SU-DHL-6 (cell line): ENCODE measurements around the gene MRPL39.

Experiments used
- H2AFZ ChIP-seq: fragments of 200-600 bp; sonication (generic); 2 replicates; pipeline ENCODE4 v1.6.1; 2014; ENCODE audit warnings: low read depth, mild to moderate bottlenecking, moderate library complexity, mixed read lengths, antibody characterized with exemption, low read length; ENCODE audit not compliant: severe bottlenecking
- H3F3A ChIP-seq: fragments of 200-600 bp; shearing (Covaris generic); 2 replicates; pipeline ENCODE4 v1.6.0; 2016; ENCODE audit warnings: antibody characterized with exemption, mild to moderate bottlenecking; ENCODE audit not compliant: insufficient read depth
- H3K27ac ChIP-seq: fragments of 200-600 bp; sonication (generic); 2 replicates; pipeline ENCODE4 v1.5.1; 2016; ENCODE audit warnings: low read depth, mild to moderate bottlenecking, low read length, moderate library complexity, mixed read lengths
- H3K27me3 ChIP-seq: fragments of 200-600 bp; sonication (generic), shearing (Covaris generic); 2 replicates; pipeline ENCODE4 v1.6.0; 2014; ENCODE audit warnings: mild to moderate bottlenecking, low read length
- H3K36me3 ChIP-seq: fragments of 200-600 bp; sonication (generic); 2 replicates; pipeline ENCODE4 v1.6.1; 2014; ENCODE audit warnings: mild to moderate bottlenecking, low read length, mixed read lengths
- H3K4me2 ChIP-seq: fragments of 300-600, 200-600 bp; shearing (Covaris generic), sonication (generic); 2 replicates; pipeline ENCODE4 v1.6.0; 2014; ENCODE audit warnings: low read length, low read depth, mild to moderate bottlenecking; ENCODE audit not compliant: poor library complexity, severe bottlenecking
- H3K4me3 ChIP-seq: fragments of 200-600 bp; sonication (generic); 2 replicates; pipeline ENCODE4 v1.5.1; 2014; ENCODE audit warnings: antibody characterized with exemption, low read length, mild to moderate bottlenecking, mixed read lengths; ENCODE audit not compliant: insufficient read depth, poor library complexity, severe bottlenecking
- H3K79me2 ChIP-seq: fragments of 200-600 bp; sonication (generic); 2 replicates; pipeline ENCODE4 v1.6.1; 2014; ENCODE audit warnings: mild to moderate bottlenecking, low read length, moderate library complexity; ENCODE audit not compliant: insufficient read depth
- H3K9ac ChIP-seq: fragments of 200-600 bp; sonication (generic); 2 replicates; pipeline ENCODE4 v1.7.0; 2014; ENCODE audit warnings: mild to moderate bottlenecking, low read length
- H3K9me2 ChIP-seq: fragments of 200-600 bp; sonication (generic); replicated peaks from 2 replicates; pipeline ENCODE4 v1.6.1; 2014; ENCODE audit warnings: low read length; ENCODE audit not compliant: insufficient read depth
- H3K9me3 ChIP-seq: fragments of 200-600 bp; sonication (generic); 2 replicates; pipeline ENCODE4 v1.6.1; 2014; ENCODE audit warnings: low read length, mixed read lengths; ENCODE audit not compliant: insufficient read depth
- H4K20me1 ChIP-seq: fragments of 200-600 bp; sonication (generic); 2 replicates; pipeline ENCODE4 v1.6.1; 2014; ENCODE audit warnings: low read depth, mild to moderate bottlenecking, antibody characterized with exemption, low read length, moderate library complexity, mixed read lengths
- EZH2phosphoT487 ChIP-seq: fragments of 200-600 bp; sonication (generic), shearing (Covaris generic); conservative IDR thresholded peaks from 2 replicates; pipeline ENCODE4 v1.6.1; 2018; ENCODE audit warnings: mild to moderate bottlenecking, antibody characterized with exemption, low read length, moderate library complexity, mixed read lengths
- TF ChIP-seq, protein P1 (sequence below): fragments of 200-600 bp; sonication (generic); IDR thresholded peaks from one replicate; pipeline ENCODE4 v1.5.1; 2017; ENCODE audit warnings: antibody characterized with exemption, mild to moderate bottlenecking, low read length, moderate library complexity; ENCODE audit not compliant: insufficient read depth, poor library complexity, severe bottlenecking

MRPL39 gene

DNA sequence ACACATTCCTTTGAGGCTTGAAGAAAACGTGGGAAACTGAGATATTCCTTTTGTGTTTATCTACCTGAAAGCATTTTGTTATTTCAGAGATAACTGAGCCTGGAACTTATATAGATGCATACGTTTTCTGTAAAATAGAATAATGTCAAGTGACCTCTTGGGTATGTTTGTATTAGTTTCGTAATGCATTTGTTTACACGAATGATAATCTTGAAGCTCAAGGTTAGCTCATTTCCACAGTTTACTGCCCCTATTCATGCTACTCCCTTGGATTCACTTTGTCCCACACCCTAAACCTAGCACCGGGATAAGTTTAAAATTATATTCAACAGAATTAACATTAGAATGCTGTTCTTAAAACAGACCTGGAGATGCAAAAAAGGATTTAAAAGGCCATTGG lies 54.4 kb downstream of the MRPL39 start:
- Histone ChIP-seq H4K20me1 (no peaks in the 10 kb centered on the region), H2AFZ (no peak overlapping the region), H3K9me3 (no peaks in the 10 kb centered on the region), H3K4me3 (no peak overlapping the region), H3K36me3 (no peaks in the 10 kb centered on the region), H3K4me2 (no peak overlapping the region), H3K79me2 (no peaks in the 10 kb centered on the region), H3K27me3 (no peaks in the 10 kb centered on the region), H3K9ac (no peak overlapping the region), H3K27ac (no peak overlapping the region), H3K9me2 (no peaks in the 10 kb centered on the region), H3F3A (no peaks in the 10 kb centered on the region)
- TF ChIP-seq, protein P1, sequence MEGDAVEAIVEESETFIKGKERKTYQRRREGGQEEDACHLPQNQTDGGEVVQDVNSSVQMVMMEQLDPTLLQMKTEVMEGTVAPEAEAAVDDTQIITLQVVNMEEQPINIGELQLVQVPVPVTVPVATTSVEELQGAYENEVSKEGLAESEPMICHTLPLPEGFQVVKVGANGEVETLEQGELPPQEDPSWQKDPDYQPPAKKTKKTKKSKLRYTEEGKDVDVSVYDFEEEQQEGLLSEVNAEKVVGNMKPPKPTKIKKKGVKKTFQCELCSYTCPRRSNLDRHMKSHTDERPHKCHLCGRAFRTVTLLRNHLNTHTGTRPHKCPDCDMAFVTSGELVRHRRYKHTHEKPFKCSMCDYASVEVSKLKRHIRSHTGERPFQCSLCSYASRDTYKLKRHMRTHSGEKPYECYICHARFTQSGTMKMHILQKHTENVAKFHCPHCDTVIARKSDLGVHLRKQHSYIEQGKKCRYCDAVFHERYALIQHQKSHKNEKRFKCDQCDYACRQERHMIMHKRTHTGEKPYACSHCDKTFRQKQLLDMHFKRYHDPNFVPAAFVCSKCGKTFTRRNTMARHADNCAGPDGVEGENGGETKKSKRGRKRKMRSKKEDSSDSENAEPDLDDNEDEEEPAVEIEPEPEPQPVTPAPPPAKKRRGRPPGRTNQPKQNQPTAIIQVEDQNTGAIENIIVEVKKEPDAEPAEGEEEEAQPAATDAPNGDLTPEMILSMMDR: no peak
- TF ChIP-seq EZH2phosphoT487: no peak

DNA sequence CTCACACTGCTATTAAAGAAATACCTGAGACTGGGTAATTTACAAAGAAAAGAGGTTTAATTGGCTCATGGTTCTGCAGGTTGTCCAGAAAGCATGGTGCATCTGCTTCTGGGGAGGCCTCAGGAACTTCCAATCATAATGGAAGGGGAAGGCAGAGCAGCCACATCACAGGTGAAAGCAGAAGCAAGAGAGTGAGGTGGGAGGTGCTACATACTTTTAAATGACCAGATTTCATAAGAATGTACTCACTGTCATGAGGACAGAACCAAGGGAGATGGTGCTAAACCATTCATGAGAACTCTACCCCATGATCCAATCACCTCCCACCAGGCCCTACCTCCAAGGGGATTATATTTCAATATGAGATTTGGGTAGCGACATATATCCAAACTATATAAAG lies 55.7 kb downstream of the MRPL39 start:
- Histone ChIP-seq H3K9me3 (no peaks in the 10 kb centered on the region), H3K9me2 (no peaks in the 10 kb centered on the region), H3F3A (no peaks in the 10 kb centered on the region), H3K27ac (no peak overlapping the region), H3K9ac (no peak overlapping the region), H3K36me3 (no peaks in the 10 kb centered on the region), H2AFZ (no peak overlapping the region), H3K27me3 (no peaks in the 10 kb centered on the region), H3K4me2 (no peak overlapping the region), H4K20me1 (no peaks in the 10 kb centered on the region), H3K79me2 (no peaks in the 10 kb centered on the region), H3K4me3 (no peak overlapping the region)
- TF ChIP-seq, protein P1: no peak
- no peak for TF ChIP-seq EZH2phosphoT487

DNA sequence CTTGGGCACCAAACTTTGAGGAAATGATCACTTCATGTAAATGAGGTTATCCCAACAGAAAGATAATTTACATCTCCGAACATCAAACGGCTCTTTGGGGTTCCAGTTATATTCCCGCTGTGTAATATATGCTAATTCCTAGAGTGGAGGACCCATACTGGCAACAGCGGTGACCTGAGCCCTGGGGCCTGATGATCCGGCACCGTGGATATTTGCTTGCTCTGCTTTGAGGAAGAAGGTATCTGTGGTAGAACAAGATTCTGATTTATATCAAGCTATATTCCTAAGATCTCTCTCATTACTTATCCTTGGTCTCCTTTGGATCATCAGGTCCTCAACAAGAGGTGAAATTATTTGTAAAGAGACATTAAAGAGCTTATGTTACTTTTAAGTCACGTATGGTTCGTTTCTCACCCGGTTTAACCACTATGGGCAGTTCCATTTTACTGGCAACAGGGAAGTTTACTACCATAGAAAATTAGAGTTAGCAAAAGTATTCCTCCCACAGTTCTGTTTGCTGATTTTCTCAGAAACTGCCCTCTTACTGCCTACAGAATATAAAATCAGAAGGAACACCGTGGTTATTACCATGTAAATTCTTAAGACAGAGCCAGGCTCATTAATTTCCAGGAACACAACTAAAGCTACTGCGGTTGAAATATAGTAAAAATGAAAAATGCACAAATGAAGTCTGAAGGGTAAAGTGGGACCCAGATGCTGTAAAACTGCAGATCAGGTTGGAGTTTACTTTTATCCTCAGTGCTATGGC lies 56.7 kb downstream of the MRPL39 start:
- H3K4me2 ChIP-seq: no peak overlapping the region

More for the DNA sequence above, 56.7 kb downstream of the MRPL39 start:
- Histone ChIP-seq H2AFZ (no peak overlapping the region), H3K79me2 (no peaks in the 10 kb centered on the region), H4K20me1 (no peaks in the 10 kb centered on the region), H3K27ac (no peak overlapping the region), H3K4me3 (no peak overlapping the region), H3K27me3 (no peaks in the 10 kb centered on the region), H3K9me3 (no peaks in the 10 kb centered on the region), H3K9ac (no peak overlapping the region), H3F3A (no peaks in the 10 kb centered on the region), H3K9me2 (no peaks in the 10 kb centered on the region), H3K36me3 (no peaks in the 10 kb centered on the region)
- TF ChIP-seq, protein P1: no peak
- TF ChIP-seq EZH2phosphoT487: no peak
